A673 (cell line): ENCODE measurements around the gene PKN2. TPM values are rescaled to one million over a fixed set of nuclear protein-coding genes. Genes with fewer than 3 reads are reported as not detected.

ENCODE experiments used
- BruUV-seq: library from RNA; stranded (reverse); fragments of 400-500 nt; replicated peaks from 2 replicates; lab custom pipeline; 2021; lab: Mats Ljungman, UMichigan
- CTCF ChIA-PET: fragments of 300-600 bp; sonication (Branson Sonifier 250); formaldehyde crosslinking; loops from one replicate; lab custom pipeline; 2022; ENCODE audit warnings: antibody characterized with exemption; lab: Charles Lee
- POLR2A ChIA-PET: fragments of 300-600 bp; sonication (Branson Sonifier 250); formaldehyde crosslinking; loops from one replicate; lab custom pipeline; 2022; ENCODE audit warnings: antibody characterized with exemption; ENCODE audit not compliant: low non-redundant PET; lab: Charles Lee
- DNase-seq: peaks from one replicate; pipeline ENCODE4 v3.0.0-alpha.2; 2015; ENCODE audit warnings: low spot score
- H3K27ac ChIP-seq: fragments of 200-600 bp; sonication (generic); 2 replicates; pipeline ENCODE4 v1.5.1; 2016; ENCODE audit warnings: mixed run types, low read depth, mild to moderate bottlenecking, mixed read lengths, antibody characterized with exemption, low read length; ENCODE audit not compliant: poor library complexity, severe bottlenecking
- H3K27me3 ChIP-seq: fragments of 200-600 bp; sonication (generic); replicated peaks from 2 replicates; pipeline ENCODE4 v1.6.1; 2017; ENCODE audit warnings: mixed run types, low read depth, mild to moderate bottlenecking, mixed read lengths, antibody characterized with exemption, low read length; ENCODE audit not compliant: insufficient read depth, poor library complexity
- H3K36me3 ChIP-seq: fragments of 200-600 bp; sonication (generic); 2 replicates; pipeline ENCODE4 v1.6.1; 2016; ENCODE audit warnings: mixed run types, mild to moderate bottlenecking, mixed read lengths, antibody characterized with exemption, low read length; ENCODE audit not compliant: insufficient read depth, poor library complexity, severe bottlenecking
- H3K4me1 ChIP-seq: fragments of 200-600 bp; sonication (generic); 2 replicates; pipeline ENCODE4 v1.6.1; 2017; ENCODE audit warnings: mixed run types, mild to moderate bottlenecking, mixed read lengths, antibody characterized with exemption, low read length; ENCODE audit not compliant: insufficient read depth, poor library complexity, severe bottlenecking
- H3K4me3 ChIP-seq: fragments of 200-600 bp; sonication (generic); 2 replicates; pipeline ENCODE4 v1.5.1; 2016; ENCODE audit warnings: low read depth, mixed run types, mild to moderate bottlenecking, mixed read lengths, low read length; ENCODE audit not compliant: poor library complexity, severe bottlenecking
- H3K9me3 ChIP-seq: fragments of 200-600 bp; sonication (generic); 2 replicates; pipeline ENCODE4 v1.6.1; 2016; ENCODE audit warnings: mixed run types, low read depth, mild to moderate bottlenecking, mixed read lengths, antibody characterized with exemption, low read length; ENCODE audit not compliant: poor library complexity, severe bottlenecking
- CTCF ChIP-seq: fragments of 300-800, 200-600 bp; sonication (generic); conservative IDR thresholded peaks from 2 replicates; pipeline ENCODE4 v1.5.1; 2017; ENCODE audit warnings: low read depth, mild to moderate bottlenecking, antibody characterized with exemption, low read length, moderate library complexity, mixed read lengths
- EZH2 ChIP-seq: fragments of 200-600 bp; sonication (generic); IDR thresholded peaks from 2 replicates; pipeline ENCODE4 v1.6.1; 2017; ENCODE audit warnings: borderline replicate concordance, low read depth, mild to moderate bottlenecking, mixed read lengths, antibody characterized with exemption, low read length; ENCODE audit not compliant: poor library complexity, severe bottlenecking
- intact Hi-C: fragments of 100-400 bp; cut with micrococcal nuclease; formaldehyde crosslinking; loops from one replicate; pipeline ENCODE4 v1.10.0; 2022; ENCODE audit not compliant: unreplicated experiment
- total RNA-seq: library from RNA; stranded (reverse); gene quantifications from 2 replicates; pipeline ENCODE4 v1.2.3, GENCODE V29; 2021

PKN2 gene
- total RNA-seq, 1 experiment from 2014 or later: 55.6 TPM

DNA sequence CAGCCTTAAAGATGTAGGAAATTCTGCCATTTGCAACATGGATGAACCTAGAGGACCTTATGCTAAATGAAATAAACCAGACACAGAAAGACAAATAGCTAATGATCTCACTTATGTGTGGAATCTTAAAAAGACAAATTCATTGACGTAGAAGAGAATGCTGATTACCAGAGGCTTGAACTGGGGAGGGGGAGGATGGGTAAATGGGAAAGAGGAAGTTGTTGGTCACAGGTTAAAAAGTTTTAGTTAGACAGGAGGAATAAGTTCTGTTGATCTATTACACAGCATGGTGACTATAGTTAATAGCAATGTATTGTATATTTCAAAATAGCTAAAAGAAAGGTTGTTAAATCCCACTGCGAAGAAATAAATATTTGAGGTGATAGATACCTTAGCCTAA is 62.8 kb downstream of the PKN2 start:
- Histone ChIP-seq H3K9me3 (no peaks in the 10 kb centered on the region), H3K27ac (no peak overlapping the region), H3K4me3 (no peak overlapping the region), H3K36me3 (no peaks in the 10 kb centered on the region), H3K4me1 (no peaks in the 10 kb centered on the region), H3K27me3 (no peaks in the 10 kb centered on the region)
- intact Hi-C loops: no loop called here
- no TSS peak for BruUV-seq
- TF ChIP-seq EZH2 (no peak), CTCF (no peak)
- no peak for DNase-seq
- CTCF ChIA-PET: no interaction called here
- POLR2A ChIA-PET: no interaction called here

- TF ChIP-seq EZH2 (no peak), CTCF (no peak)
- no peak for DNase-seq
- POLR2A ChIA-PET: no interaction called here
- H3K36me3 ChIP-seq: peaks cover 15% of the 10 kb centered on the region
- H3K27me3 ChIP-seq: no peaks in the 10 kb centered on the region
- H3K4me1 ChIP-seq: no peaks in the 10 kb centered on the region
- H3K4me3 ChIP-seq: no peak overlapping the region
- CTCF ChIA-PET: no interaction called here
- intact Hi-C loops: no loop called here
- BruUV-seq: no TSS peak
- H3K9me3 ChIP-seq: peaks cover 6% of the 10 kb centered on the region
- no peak overlapping the region for H3K27ac ChIP-seq
Observed at GRCh38 chr1:88751714-88752113, 67.6 kb downstream of the PKN2 start.

GRCh38 chr1:88753506-88753905 is 69.4 kb downstream of the PKN2 start:
- Histone ChIP-seq H3K4me3 (no peak overlapping the region), H3K4me1 (no peaks in the 10 kb centered on the region), H3K9me3 (peaks cover 6% of the 10 kb centered on the region), H3K27ac (no peak overlapping the region), H3K27me3 (no peaks in the 10 kb centered on the region), H3K36me3 (peaks cover 15% of the 10 kb centered on the region)
- no peak for TF ChIP-seq CTCF
- no peak for TF ChIP-seq EZH2
- CTCF ChIA-PET: no interaction called here
- intact Hi-C loops: no loop called here
- no peak for DNase-seq
- POLR2A ChIA-PET: no interaction called here
- no TSS peak for BruUV-seq
